ENCODE results near the gene RAB3C.

The RAB3C gene

GRCh38 chr5:58716713-58717112, 133.8 kb downstream of the RAB3C start:
- Histone ChIP-seq H3K79me2 (ENCODE audit: low read length) (no peaks in the 10 kb centered on the region), H4K20me1 (ENCODE audit: insufficient read depth, low read length) (no peaks in the 10 kb centered on the region), H3K36me3 (replicated peaks; ENCODE audit: low read depth, low read length) (no peaks in the 10 kb centered on the region), H2AFZ (ENCODE audit: low read depth, low read length) (no peak overlapping the region), H3K27me3 (ENCODE audit: low read depth, low read length) (no peaks in the 10 kb centered on the region), H3K9me3 (ENCODE audit: insufficient read depth, low read length) (no peaks in the 10 kb centered on the region), H3K9ac (ENCODE audit: low read length) (no peak overlapping the region), H3K4me1 (ENCODE audit: low read length) (no peaks in the 10 kb centered on the region), H3K27ac (ENCODE audit: low read length) (no peak overlapping the region), H3K4me2 (ENCODE audit: low read length) (no peak overlapping the region), H3K4me3 (ENCODE audit: low read length) (no peak overlapping the region)
- TF ChIP-seq, protein P1, sequence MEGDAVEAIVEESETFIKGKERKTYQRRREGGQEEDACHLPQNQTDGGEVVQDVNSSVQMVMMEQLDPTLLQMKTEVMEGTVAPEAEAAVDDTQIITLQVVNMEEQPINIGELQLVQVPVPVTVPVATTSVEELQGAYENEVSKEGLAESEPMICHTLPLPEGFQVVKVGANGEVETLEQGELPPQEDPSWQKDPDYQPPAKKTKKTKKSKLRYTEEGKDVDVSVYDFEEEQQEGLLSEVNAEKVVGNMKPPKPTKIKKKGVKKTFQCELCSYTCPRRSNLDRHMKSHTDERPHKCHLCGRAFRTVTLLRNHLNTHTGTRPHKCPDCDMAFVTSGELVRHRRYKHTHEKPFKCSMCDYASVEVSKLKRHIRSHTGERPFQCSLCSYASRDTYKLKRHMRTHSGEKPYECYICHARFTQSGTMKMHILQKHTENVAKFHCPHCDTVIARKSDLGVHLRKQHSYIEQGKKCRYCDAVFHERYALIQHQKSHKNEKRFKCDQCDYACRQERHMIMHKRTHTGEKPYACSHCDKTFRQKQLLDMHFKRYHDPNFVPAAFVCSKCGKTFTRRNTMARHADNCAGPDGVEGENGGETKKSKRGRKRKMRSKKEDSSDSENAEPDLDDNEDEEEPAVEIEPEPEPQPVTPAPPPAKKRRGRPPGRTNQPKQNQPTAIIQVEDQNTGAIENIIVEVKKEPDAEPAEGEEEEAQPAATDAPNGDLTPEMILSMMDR (IDR thresholded peaks at IDR 0.05; ENCODE audit: low read depth, low read length): no peak
- TF ChIP-seq EZH2phosphoT487 (IDR thresholded peaks at IDR 0.05; ENCODE audit: low read depth): no peak

GRCh38 chr5:58717303-58718007, 134.6 kb downstream of the RAB3C start:
- Histone ChIP-seq H3K27ac (ENCODE audit: low read length) (no peak overlapping the region), H3K36me3 (replicated peaks; ENCODE audit: low read depth, low read length) (no peaks in the 10 kb centered on the region), H3K9me3 (ENCODE audit: insufficient read depth, low read length) (no peaks in the 10 kb centered on the region), H3K4me2 (ENCODE audit: low read length) (no peak overlapping the region), H3K79me2 (ENCODE audit: low read length) (no peaks in the 10 kb centered on the region), H3K4me1 (ENCODE audit: low read length) (no peaks in the 10 kb centered on the region), H3K4me3 (ENCODE audit: low read length) (no peak overlapping the region), H3K27me3 (ENCODE audit: low read depth, low read length) (no peaks in the 10 kb centered on the region), H4K20me1 (ENCODE audit: insufficient read depth, low read length) (no peaks in the 10 kb centered on the region), H3K9ac (ENCODE audit: low read length) (no peak overlapping the region), H2AFZ (ENCODE audit: low read depth, low read length) (no peak overlapping the region)
- TF ChIP-seq, protein P1 (IDR thresholded peaks at IDR 0.05; ENCODE audit: low read depth, low read length): no peak
- no peak for TF ChIP-seq EZH2phosphoT487 (IDR thresholded peaks at IDR 0.05; ENCODE audit: low read depth)

- Histone ChIP-seq H2AFZ (ENCODE audit: low read depth, low read length) (no peak overlapping the region), H3K36me3 (replicated peaks; ENCODE audit: low read depth, low read length) (no peaks in the 10 kb centered on the region), H3K4me2 (ENCODE audit: low read length) (no peak overlapping the region), H3K4me3 (ENCODE audit: low read length) (no peak overlapping the region), H3K79me2 (ENCODE audit: low read length) (no peaks in the 10 kb centered on the region), H3K4me1 (ENCODE audit: low read length) (no peaks in the 10 kb centered on the region), H4K20me1 (ENCODE audit: insufficient read depth, low read length) (no peaks in the 10 kb centered on the region), H3K27ac (ENCODE audit: low read length) (no peak overlapping the region), H3K27me3 (ENCODE audit: low read depth, low read length) (no peaks in the 10 kb centered on the region), H3K9ac (ENCODE audit: low read length) (no peak overlapping the region), H3K9me3 (ENCODE audit: insufficient read depth, low read length) (no peaks in the 10 kb centered on the region)
- TF ChIP-seq, protein P1 (IDR thresholded peaks at IDR 0.05; ENCODE audit: low read depth, low read length): no peak
- TF ChIP-seq EZH2phosphoT487 (IDR thresholded peaks at IDR 0.05; ENCODE audit: low read depth): no peak
Observed at GRCh38 chr5:58718269-58718978, 135.5 kb downstream of the RAB3C start.

GRCh38 chr5:58722160-58722559, 139.3 kb downstream of the RAB3C start:
- Histone ChIP-seq H3K4me2 (ENCODE audit: low read length) (no peak overlapping the region), H3K27me3 (ENCODE audit: low read depth, low read length) (no peaks in the 10 kb centered on the region), H3K9me3 (ENCODE audit: insufficient read depth, low read length) (no peaks in the 10 kb centered on the region), H3K4me1 (ENCODE audit: low read length) (no peaks in the 10 kb centered on the region), H3K36me3 (replicated peaks; ENCODE audit: low read depth, low read length) (no peaks in the 10 kb centered on the region), H3K79me2 (ENCODE audit: low read length) (no peaks in the 10 kb centered on the region), H2AFZ (ENCODE audit: low read depth, low read length) (no peak overlapping the region), H3K9ac (ENCODE audit: low read length) (no peak overlapping the region), H3K27ac (ENCODE audit: low read length) (no peak overlapping the region), H4K20me1 (ENCODE audit: insufficient read depth, low read length) (no peaks in the 10 kb centered on the region), H3K4me3 (ENCODE audit: low read length) (no peak overlapping the region)
- TF ChIP-seq, protein P1 (IDR thresholded peaks at IDR 0.05; ENCODE audit: low read depth, low read length): no peak
- TF ChIP-seq EZH2phosphoT487 (IDR thresholded peaks at IDR 0.05; ENCODE audit: low read depth): no peak
